GM19463 (cell line): ENCODE results near the gene EFHC2.

Experiments used
- ATAC-seq: cut with Tn5 transposase; IDR thresholded peaks from one replicate; pipeline ENCODE4 v1.9.1; 2021; ENCODE audit warnings: mild to moderate bottlenecking, moderate library complexity; ENCODE audit not compliant: unreplicated experiment

EFHC2 gene, protein sequence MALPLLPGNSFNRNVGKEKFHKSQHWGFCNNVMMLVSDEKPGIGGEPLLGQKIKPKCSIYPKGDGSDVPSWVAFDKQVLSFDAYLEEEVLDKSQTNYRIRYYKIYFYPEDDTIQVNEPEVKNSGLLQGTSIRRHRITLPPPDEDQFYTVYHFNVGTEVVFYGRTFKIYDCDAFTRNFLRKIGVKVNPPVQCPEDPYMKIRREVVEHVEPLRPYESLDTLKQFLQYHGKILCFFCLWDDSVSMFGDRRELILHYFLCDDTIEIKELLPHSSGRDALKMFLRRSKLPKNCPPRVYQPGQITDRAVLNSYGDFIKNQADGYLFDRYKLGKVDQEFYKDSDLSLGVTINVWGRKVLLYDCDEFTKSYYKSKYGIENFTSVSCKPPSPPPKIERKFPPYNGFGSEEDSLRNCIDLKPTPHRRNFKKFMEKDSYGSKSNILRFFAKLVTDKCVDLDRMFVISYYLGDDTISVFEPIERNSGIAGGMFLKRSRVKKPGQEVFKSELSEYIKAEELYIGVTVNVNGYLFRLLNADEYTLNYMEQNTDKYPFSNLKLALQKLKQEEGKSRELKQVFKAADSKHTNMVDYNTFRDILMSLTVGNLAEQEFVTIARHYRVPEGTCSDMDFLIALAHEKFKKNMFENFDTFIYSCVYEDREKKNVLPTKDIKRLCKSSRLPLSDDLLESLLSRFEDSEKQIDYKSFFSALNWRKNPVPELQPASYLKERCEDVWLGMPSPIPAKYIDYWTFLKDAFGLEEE

DNA sequence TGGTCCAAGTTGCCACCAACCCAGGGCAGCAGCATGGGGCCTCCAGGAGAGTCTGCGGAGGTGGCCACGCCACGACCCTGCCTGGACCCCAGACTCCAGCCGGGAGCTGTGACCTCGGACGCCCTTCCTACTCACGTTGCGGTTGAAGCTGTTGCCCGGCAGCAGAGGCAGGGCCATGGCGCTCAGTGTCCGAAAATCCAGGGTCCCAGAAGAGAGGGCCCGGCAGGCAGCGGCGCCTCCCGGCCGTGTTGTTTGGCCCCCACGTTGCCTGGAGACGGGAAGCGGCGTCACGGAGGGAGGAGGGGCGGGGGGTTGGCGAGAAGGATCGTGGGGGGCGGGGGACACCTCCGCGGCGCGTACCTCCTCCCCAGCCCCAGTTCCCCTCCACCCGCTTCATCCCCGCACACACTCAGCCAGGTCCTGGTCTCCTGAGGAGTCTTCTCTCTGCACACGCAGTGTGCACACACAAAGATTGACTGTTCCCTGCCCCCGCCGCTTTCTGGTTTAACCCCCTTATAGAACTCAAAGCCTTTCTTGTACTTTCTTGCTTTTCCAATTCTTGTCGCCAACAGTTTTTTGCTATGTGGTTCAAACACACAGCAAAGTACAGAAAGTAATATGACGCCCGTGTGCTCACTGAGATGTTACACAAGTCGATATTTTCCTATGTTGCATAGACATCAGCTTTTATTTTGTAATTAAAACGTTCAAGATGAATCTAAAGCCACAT, at the start of gene EFHC2:
Gene EFHC2, minus strand, starts transcription at position 261 of the 730 bp plus-strand sequence. Its CDS starts 84 bp downstream, at position 177.
- ATAC-seq = no peak

DNA sequence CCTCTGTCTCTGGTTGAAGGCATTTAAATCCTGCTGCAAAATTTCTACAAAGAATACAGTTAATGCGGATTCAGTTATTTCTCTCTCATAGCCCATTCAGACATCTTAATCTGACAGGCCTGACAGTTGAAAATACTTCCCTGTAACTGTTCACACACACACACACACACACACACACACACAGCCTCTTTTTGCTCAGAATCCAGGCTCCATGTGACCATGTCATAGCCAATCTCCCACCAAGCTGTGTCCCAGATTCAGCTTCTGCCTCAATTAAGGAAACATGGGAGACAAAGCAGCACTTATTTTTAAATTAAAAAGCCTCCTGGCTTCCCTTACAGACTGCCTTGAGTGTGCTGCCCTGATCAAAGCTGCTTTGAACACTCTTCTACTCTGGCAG, 49.3 kb upstream of the EFHC2 start:
- no peak for ATAC-seq

DNA sequence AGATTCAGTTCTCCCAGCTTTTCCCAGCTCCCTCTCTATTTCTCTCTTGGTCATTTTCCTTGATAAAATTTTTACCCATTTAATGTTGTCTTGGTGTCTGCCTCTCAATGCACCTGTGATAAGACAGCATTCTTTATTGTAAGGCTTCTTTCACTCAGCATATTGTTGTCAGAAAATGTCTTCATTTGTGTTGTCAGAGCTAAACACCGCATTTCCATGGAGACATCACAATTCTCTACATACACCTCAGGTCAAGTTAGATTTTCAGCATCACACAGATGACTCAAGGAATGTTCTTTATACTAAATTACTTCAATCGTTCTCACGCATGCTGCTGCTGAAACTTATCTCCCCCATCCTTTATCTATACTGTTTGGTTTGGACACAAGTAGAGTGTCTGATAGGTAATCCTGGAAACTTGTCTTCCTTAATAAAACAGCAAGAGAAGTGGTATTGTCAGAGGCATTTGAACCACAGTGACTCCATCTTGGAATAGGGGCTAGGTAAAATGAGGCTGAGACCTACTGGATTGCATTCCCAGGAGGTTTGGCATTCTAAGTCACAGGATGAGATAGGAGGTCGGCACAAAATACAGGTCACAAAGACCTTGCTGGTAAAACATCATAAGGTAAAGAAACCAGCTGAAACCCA, 41.3 kb upstream of the EFHC2 start:
- no peak for ATAC-seq

DNA sequence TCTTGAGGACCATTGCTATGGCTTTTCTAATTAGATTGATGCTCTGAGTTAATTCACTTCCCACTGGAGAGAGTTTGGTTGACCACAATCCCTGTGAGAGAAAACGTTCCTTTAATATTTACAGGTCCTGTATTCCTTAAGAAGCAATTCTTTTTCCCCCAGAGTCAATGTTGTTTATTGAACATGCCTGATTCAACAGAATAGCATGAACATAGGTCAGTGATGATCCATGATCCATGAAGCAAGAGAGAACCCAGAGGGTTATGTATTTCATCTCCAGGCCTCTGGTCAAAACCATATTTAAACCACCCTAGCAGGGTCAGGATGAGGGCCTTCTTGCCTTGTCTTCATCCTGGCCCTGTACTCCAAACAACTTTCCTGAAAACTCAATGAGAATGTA, 39.4 kb upstream of the EFHC2 start:
- no peak for ATAC-seq

DNA sequence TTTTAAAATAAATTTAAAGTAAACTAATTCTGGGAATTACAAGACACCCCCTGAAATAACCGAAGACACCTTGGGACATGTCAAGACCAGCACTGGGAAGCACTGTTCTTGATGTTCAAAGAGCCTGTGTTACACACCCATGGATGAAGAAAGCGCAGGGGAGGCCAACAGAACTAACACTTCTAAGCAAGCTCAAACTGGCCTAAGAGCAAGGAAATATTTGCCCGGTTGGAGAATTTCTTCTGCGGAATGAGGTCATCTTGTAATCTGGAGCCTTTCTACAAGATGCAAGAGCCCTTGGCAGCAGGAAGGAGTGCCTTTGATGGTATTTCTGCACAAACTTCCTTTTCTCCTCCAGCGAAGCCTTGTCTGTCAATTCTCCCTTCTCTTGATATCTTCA, 9.3 kb upstream of the EFHC2 start:
- no peak for ATAC-seq

DNA sequence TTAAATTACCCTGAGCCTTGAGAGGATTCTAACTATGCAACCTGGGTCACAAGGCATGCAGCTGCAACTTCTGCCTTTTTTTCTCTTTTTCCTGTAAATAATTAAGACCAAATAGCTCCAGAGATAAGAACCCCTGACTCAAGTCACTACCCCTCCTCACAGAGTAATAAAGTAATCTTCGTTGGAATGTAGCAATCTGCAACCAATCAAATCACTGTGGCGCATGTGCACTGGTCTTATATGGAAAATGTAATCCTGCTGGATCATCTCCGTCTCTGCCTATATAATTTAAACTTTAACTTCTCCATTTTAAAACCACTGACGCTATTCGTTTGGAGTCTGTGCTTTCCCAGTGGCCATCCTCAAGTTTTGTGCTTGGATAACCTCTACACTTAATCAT, 6.1 kb upstream of the EFHC2 start:
- ATAC-seq = no peak

DNA sequence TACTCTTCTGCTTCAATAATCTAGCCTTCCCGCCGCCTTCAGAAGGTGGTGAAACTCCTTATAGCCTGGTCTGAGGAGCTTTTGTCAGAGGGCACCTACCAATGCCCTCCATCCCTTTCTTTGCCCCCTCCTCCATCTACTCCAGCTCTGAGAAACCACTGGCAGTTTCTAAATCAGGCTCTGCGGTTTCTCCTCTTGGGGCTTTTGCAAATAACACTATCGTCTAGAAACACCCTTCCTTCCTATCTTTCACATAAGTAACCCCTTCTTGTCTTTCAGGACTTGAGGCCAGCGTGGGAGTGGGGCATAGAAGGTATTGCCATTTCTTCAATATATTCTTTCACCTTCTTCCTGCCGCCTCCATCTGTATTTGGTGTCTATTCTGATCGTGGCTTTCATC, 1.2 kb upstream of the EFHC2 start:
- ATAC-seq = peak; percentile 24

DNA sequence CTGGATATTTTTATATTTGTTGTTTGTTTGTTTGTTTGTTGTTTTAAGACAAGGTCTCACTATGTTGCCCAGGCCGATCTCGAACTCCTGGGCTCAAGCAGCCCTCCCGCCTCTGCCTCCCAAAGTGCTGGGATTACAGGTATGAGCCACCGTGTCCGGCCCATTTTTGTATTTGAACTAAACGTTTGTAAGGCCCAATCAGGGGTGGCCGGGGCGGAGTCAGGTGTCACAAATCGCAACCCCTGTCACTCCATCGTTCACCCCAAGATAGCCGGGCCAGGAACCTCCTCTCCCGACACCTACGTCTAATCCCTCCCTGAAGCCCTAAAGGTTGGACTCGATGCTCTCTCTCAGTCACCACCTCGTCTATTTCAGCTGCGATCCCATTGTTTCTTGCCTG, 722 bp upstream of the EFHC2 start:
- ATAC-seq = peak; percentile 46

DNA sequence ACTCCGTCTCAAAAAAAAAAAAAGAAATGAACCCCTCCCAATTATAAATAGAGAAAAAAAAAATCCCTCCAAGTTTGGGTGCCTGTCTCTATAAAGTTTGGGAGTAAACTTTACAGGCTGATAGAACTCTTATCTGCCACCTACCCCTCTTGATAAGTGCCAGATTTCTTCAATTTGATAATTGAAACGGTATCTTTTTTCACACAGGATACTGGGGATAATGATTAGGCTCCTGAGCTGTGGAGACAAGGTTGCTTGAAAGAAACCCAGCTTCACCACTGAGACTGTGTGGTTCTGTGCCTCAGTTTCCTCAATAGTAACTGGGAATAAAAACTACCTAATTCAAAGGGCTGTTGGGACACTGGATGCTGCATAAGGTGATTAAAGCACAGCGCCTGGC, 606 bp downstream of the EFHC2 start:
- no peak for ATAC-seq

DNA sequence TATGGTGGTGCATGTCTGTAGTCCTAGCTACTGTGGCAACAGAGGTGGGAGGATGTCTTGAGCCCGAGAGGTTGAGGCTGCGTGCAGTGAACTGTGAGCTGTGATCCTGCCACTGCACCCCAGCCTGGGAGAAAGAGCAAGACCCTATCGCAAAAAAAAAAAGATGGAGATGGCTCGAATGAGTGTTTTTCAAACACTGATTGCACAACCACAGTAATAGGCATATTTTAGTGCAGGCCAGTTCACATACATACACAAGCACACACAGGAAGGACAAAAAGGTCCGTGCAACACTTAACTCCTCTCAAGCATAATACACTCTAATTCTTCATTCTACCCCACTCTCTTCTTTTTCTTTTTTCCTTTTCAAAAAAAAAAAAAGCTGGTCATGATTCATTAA, 5.1 kb downstream of the EFHC2 start:
- no peak for ATAC-seq

DNA sequence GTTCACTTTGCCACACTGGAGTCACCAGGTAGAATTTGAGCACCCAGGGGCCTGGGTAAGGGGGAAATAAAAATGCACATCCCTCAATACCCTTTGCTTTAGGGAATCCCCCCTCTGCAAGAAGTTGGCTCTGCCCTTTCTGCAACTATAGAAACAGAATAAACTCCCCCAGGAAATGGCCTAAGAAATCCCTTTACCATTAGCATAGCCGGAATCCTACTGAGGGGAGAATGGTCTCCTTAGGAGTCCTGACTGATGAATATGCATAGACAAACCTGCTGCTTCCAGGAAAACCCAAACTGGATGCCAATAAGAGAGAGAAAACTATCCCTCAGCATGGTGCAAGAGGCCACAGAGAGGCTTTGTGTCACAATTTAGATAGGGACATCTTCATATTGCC, 11.0 kb downstream of the EFHC2 start:
- ATAC-seq = no peak

DNA sequence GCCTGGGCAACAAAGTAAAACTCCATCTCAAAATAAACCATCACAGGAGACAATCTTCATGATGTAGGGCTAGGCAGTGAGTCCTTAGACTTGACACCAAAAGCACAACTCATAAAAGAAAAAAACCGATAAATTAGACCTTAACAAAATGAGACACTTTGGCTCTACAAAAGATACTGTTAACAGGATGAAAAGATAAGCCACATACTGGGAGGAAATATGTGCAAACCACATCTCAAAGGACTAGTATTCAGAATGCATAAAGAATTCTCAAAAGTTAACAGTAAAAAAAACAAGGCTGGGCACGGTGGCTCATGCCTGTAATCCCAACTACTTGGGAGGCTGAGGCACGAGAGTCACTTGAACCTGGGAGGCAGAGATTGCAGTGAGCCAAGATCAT, 13.2 kb downstream of the EFHC2 start:
- no peak for ATAC-seq

DNA sequence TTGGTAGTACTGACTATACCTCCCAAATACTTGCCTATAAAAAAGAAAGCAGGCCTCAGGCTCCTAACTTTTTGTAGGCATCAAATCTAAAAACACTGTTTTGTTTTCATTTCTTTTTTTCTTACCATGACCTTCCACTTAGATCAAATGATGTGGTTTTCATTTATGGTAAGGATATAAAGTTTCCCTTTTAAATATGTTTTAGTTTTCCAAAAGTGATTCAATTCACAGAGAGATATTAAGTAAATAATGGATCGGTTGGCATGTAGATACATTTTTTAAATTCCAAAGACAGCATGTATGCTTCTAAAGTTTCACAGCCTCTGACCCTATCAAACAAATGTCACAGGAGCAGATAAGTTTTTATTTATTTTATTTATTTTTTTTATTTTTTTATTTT, 23.9 kb downstream of the EFHC2 start:
- ATAC-seq = no peak

DNA sequence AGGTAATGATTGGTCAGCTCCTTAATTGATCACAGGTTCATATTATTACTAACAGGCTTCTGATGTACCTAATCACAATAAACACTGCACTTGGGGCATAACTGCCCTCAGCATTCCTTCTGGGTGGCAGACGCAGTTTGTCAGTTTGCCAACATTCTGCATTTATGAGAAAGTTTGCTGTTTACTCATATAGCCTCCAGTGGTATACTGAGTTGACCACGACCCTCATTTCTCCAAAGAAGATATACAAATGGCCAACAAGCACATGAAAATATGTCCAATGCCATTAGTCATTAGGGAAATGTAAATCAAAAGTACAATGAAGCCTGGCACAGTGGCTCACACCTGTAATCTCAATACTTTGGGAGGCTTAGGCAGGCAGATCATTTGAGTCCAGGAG, 26.3 kb downstream of the EFHC2 start:
- no peak for ATAC-seq

DNA sequence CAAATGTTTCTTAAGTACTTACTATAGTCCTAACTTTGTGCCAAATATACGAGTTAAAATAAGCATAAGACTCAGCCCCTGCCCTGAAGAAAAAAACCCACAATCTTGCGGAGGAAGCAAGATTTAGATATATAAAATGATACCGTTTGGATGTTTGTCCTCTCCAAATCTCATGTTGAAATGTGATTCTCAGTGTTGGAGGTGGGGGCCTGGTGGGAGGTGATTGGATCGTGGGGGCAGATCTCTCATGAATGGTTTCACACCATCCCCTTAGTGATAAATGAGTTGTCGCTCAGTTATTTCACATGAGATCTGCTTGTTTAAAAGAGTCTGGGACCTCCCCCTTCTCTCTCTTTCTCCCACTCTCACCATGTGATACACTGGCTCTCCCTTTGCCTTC, 28.7 kb downstream of the EFHC2 start:
- no peak for ATAC-seq

DNA sequence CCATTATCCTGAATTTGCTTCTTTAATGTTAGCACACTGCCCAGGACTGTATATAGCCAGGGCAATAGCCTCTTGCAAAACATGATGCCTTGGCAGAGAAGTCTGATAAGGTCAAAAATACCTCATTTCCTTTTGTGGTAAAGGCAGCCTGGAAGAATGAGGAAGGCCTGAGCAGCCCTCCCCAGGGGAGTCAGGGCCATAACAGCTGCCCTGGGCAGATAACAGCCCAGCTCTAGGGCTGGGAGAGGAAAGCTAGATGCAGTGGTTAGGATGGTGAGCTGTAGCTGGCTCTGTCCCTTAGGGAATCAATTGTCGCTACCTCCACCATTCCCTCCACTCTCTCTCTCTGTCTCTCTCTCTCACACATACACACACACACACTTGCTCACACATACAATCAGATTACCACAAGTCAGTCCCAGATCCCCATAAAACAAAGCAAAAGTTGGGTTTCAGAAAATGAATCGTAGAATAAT, 29.2 kb downstream of the EFHC2 start:
- ATAC-seq = no peak

DNA sequence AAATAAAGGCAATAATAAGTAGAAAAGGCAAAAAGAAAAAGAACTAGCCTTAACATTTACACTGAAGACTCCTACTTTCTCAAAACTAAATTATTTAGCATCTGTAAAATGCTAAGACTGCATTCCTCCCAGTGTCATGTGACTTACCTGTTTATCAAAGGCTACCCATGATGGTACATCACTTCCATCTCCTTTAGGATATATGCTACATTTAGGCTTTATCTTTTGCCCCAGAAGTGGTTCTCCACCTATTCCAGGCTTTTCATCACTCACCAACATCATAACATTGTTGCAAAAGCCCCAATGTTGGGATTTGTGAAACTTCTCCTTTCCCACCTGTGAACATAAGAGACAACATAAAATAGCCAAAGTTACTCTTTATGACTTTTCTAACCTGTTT, 31.1 kb downstream of the EFHC2 start:
- no peak for ATAC-seq

DNA sequence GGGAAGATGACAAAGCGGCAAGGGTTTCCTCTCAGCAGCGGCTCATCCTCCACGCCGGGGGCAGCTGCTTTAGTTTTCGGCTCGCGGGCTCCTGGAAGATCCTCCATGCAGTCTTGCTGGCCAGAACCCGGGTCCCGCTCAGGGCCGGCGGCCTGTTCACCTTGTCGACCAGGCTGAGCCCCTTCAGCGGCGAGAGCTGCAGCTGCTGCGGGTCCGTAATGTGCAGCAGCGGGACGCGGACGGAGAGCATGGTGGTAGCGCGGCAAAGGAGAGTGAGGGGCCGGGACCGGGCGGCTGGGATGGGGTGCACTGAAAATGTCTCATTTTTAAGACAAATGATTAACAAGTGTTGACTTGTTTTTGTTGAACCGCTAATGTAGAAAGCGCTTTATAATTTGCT, 33.2 kb downstream of the EFHC2 start:
- ATAC-seq = no peak

DNA sequence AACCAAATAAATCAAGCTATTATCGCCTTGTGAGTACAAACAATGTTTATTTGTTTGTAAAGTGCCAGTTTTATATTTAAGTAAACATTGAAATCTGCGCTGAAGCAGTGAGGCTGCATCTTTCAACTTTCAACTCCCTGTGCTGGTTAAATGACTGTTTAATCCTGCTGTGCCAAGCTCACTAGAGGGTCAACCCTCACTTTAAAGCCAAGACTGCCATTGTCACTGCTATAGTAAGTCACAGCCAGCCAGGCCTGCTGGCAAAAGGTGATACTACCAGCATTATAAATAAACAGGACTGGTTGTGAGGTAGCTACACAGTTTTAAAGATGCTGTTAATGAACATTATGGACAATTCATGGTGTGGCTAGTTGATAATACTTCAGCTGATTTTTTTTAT, 34.6 kb downstream of the EFHC2 start:
- ATAC-seq = no peak

DNA sequence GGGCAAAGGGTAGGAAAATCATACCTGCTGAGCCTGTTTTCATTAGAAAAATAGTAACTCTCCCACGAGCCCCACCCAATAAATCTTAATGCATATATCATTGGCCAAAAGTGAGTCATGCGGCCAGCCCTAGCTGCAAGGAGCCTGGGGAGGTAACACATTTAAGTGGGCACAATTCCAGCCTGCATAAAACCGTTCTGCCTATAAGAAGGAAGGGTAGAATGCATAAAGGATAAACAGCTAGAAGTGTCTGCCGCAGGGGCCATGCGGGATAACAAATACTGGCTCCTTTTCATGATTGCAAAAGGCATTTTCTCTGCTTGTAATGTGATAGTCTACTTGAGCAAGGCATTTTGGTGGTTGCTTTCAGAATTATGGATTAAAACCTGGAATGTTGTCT, 37.1 kb downstream of the EFHC2 start:
- no peak for ATAC-seq

DNA sequence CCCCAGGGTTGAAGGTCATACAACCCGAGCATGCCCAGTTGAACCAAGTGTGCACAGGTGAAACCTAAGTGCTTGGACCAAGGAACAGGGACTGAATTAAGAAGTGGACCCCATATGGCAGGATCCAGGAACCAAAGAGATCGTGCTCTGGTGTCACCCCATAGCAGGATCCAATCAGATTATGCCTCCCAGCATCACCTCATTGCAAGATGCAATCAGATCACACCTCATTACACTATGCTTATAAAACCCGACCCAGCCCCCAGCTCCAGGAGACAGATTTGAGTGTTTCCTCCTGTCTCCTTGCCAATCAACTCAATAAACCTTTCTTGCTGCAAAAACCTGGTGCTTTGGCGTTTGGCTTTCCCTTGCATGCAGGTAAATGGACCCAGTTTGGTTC, 37.6 kb downstream of the EFHC2 start:
- ATAC-seq = no peak
